GM15510 (cell line): ENCODE results near the gene CUL1.

Source experiments
- POLR2A ChIP-seq: IDR thresholded peaks from 3 replicates; pipeline ENCODE4 v1.6.1; 2011; ENCODE audit warnings: borderline replicate concordance; ENCODE audit not compliant: insufficient read length; ENCODE audit errors: extremely low read depth

CUL1 gene

DNA sequence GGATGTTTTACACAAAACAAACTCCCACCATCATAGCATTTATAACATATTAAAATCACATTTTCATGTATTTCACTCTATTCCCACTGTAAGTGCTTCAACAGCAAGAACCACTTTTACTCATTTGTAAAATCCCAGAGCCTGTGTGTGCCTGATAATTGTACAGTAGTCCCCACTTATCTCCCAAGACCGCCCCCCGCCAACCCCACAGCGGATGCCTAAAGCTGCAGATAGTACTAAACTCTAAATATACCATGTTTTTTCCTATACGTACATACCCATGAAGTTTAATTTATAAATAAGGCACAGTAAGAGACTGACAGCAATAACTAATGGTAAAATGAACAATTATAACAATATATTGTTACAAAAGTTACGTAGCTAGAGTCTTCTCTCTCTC lies 151.9 kb downstream of the CUL1 start:
- TF ChIP-seq POLR2A, result no peak
